Midbrain (tissue), 1 donor: ENCODE measurements around the gene IKZF4.
A peak's percentile ranks its signal among the peaks of the same experiment; 100 is the strongest.
"Not testable (repeated sequence)": the region's sequence is repeated elsewhere in the genome, so short reads cannot be mapped to it uniquely, and the experiment has no call there.

Source experiments
- DNase-seq: peaks from one replicate; lab custom pipeline; 2025; lab: John Stamatoyannopoulos, UW

Gene IKZF4

DNA sequence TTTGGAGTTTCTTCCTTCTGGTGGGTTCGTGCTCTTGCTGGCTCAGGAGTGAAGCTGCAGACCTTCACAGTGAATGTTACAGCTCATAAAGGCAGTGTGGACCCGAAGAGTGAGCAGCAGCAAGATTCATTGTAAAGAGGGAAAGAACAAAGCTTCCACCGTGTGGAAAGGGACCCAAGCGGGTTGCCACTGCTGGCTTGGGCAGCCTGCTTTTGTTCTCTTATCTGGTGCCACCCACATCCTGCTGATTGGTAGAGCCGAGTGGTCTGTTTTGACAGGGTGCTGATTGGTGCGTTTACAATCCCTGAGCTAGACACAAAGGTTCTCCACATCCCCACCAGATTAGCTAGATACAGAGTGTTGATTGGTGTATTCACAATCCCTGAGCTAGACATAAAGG is 21.3 kb upstream of the IKZF4 start:
- DNase-seq: not testable (repeated sequence)

DNA sequence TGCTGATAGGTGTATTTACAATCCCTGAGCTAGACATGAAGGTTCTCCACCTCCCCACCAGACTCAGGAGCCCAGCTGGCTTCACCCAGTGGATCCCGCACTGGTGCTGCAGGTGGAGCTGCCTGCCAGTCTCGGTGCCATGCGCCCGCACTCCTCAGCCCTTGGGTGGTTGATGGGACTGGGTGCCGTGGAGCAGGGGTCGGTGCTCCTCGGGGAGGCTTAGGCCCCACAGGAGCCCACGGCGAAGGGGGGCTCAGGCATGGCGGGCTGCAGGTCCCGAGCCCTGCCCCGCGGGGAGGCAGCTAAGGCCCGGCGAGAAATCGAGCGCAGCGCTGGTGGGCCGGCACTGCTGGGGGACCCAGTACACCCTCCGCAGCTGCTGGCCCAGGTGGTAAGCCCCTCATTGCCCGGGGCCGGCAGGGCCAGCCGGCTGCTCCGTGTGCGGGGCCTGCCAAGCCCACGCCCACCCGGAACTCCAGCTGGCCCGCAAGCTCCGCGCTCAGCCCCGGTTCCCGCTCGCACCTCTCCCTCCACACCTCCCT is 20.8 kb upstream of the IKZF4 start:
- not testable (repeated sequence) for DNase-seq

DNA sequence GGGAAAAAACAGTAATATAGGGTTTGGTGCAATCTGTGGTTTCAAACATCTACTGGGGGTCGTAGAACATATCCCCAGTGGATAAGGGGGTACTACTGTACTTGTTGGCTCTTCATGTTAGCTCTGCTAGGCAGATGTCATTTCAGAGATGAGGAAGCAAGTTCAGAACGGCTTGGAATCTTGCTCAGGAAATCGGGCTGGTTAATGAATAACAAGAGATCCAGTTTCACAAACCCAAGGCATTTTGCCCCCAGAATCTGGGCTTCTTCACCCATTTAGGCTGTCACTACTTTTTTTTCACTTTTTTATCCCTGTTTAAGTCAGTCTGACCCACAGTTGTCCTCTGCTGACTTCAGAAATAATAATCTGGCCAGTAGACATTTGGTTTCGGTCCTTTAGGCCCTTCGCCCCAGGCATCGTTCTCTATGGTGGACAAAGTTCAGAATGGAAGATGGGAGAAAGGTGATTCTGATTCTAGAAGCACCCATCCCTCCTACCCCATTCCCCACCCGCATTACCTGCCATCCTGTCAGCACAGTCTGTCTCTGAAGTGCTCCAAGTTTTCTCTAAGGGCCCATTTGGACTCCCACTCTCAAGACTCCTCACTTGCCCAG is 19.2 kb upstream of the IKZF4 start:
- no peak for DNase-seq

DNA sequence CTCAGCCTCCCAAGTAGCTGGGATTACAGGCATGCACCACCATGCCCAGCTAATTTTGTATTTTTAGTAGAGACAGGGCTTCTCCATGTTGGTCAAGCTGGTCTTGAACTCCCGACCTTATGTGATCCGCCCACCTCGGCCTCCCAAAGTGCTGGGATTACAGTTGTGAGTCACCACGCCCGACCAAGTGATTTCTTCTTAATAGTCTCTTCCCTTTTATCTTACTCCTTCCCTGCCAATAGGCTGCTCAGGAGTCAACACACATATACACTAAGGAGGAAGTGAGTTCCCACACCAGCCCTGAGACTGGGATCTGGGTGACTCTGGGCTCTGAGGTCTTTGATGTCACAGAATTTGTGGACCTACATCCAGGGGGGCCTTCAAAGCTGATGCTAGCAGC is 17.5 kb upstream of the IKZF4 start:
- not testable (repeated sequence) for DNase-seq

DNA sequence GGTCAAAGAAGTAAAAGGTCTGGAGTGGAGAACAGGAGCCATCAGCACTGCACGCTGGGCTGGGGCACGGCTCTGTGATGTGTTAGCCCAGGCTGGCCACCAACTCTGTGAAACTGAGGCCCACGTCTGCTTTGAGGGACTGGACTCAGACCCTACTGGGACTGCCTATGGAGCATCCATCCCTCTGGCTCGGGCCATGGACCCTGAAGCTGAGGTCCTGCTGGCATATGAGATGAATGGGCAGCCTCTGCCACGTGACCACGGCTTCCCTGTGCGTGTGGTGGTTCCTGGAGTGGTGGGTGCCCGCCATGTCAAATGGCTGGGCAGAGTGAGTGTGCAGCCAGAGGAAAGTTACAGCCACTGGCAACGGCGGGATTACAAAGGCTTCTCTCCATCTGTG is 16.6 kb upstream of the IKZF4 start:
- no peak for DNase-seq

DNA sequence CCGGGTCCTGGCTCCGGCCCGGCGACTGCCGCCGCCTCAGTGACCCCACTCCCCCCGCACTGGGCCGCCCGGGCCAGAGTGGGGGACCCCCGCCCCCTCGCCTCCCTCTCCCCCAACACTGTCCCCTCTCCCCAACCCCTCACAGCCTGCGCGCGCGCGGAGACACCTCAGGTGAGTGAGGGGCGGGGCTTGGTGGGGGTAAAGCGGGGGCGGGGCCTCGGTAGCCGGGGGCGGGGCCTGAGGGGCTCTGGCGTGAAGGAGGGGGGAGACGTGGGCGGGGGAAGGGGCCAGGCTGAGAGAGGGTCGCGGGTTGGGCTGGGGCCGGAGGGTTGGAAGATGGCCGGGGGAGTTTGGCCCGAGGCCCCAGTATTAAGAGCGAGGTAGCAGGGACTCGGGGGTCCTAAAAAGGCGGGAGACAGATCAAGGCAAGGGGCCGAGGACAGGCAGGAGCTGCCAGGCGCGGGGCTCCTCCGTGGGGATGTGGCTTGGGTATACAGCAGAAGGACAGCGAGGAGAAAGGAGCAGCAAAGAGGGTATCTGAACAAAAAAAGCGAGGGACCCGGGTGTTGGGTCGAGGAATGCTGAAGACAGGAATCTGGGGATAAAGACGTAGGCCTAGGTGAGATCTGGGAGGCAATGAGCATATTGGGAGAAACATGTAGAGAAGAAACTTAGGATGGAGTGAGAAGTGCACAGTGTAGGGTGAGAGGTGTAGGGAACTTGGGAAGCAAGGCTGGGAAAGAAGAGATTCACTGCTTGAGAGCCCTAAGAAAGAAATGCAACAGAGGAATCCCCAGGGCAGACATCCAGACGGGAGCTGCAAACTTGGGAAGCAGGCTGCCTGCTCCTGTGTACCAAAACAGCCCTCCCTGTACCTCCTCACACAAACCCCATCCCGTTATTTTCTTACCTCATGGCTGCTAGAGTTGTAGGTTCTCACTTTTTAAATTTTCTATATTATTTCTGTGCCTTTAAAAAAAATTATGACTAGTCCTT is 13.0 kb upstream of the IKZF4 start:
- peak; percentile 43 for DNase-seq

DNA sequence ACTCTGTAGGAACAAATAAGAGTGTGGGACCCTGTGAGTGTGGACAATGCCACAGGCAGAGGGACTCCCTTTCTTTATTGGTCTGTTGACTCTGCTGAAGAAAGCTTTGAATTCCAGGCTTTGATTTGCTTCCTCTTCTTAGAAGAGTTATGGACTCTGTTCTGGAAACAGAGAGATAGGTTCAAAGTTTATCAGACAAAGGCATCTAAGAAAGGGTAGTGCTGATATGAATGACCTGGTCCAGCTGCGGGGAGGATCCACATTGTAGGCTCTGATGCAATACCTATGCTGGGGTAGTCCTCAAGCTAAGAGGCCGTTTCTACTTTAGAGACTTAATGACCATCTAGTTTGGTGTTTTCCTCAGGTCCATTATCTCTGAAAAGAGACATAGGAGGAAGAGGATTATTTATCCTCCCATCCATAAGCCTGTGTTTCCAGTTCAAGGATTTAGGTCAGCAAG is 10.7 kb upstream of the IKZF4 start:
- no peak for DNase-seq

DNA sequence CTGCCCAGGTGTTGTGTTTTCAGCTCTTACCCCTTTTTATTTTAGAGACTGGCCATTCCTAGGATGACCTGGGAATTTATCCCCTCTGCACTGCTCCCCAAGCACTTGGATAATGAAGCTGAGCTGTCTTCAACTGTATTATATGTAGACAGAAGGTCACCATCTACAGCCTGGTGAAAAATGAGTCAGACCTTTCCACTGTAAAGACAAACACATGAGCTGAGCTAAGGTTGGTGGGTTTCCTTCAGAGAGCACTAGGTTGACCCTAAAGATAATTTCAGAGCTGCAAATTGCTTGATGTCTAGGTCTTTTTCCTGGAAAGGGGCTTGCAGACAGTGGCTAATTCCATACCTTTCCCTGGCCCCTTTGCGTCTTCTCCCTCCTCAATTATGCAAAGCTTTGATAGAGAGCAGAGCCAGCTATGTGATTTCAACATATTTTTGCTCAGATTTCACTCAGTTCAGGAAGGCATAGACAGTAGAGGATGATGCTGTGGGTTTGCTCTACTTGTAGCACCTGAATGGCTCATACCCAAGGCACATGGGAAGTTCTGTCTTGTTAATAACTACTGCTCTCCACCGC is 9.2 kb upstream of the IKZF4 start:
- DNase-seq: no peak

DNA sequence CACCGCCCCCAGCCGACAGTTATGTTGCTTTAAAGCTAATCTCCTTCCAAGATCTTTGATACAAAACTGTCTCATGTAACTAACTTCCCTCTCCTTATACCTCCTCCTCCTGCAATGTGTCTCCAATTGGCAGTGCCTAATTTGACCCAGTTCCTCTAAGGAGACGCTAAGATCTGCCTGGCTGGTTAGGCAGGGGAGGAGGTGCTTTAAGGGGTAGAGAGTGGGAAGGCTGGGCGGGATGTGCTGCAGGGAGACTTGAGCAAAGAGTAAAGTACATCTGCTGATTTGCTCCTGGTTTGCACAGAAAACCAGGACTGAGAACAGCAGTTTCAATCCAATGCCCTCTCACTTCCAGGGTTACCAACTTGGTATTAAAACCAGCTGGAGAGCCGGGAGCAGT is 7.4 kb upstream of the IKZF4 start:
- DNase-seq: no peak

DNA sequence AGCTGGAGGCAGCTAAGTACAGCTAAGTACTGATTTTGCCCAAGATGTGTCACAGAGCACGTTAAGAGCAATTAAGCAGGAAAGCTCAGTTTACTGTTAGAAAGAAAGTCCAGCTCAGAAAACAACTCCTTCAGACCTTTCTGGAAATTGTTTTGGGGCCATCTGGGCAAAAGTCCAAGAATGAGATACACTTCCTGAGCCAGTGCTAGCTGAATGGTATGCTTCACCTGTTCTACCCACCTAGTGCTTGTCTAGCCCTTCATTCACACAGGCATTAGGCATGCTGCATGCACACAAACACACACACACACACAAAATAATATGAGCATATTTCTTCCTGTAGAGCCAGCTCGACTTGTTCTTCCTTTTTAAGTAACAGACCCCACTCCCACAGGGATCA is 6.6 kb upstream of the IKZF4 start:
- no peak for DNase-seq

DNA sequence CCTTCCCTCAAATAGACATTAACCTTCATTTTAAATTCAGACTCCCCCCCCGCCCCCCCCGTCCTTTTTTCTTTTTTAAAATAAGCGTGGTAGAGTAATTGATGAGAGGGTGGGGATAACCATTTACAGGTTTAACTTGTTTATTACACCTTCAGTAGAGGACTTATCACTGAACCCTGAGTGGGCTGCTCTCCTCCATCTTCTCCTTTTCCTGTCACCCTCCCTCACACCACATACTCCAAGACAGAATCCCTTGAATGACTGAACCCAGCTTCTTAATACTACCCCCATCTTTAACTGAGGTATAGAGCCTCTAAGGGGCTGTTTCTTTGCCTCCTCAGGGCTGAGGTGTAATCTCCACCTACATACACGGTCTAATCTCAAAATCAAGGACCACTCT is 3.7 kb upstream of the IKZF4 start:
- DNase-seq: no peak

DNA sequence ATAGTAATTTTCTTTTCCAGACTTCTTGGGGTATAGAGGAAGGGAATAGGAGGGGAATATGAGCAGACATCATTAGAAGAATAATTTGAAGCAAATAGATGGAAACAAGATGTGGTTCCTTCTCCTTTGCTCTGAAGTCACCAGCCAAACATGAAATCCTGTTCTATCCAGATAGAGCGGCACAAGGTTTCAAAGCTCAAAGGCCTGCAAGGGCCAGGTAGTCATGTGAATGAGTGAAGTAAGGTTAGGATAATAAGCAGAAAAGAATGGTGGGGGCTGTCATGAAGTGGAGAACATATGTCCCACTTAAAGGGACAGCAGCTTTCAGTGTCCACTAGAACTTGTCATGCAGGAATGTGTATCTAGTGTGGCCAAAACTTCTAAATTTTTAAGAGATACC is 2.5 kb upstream of the IKZF4 start:
- no peak for DNase-seq

DNA sequence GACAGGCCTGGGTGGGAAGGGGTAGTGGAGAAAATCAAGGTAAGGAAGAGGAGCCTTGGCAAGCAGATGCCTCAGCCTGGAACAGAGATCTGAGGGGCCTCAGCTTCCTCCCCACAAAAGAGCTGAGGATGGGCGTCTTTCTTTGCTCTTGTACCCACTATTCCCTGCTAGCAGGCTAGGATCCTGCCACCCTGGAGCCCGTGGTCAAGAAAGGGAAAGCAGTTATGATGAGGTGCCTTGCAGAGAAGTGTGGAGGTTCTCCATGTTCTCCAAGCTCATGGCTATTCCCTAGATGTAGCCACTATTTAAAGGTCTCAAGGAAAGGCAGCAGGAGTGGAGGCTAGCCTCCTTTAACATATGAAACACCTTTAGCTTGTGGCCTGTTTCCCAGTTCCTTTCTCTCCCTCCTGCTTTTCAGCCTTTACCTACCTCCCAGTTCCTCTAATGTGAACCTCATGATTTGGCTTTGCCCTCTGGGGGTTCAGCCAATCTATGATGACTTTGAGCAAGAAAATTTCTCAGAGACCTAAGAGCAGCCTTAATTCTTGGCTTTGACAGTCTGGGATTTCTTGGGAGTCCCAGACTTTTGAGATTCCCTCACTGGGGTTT is 1.1 kb downstream of the IKZF4 start:
- no peak for DNase-seq

DNA sequence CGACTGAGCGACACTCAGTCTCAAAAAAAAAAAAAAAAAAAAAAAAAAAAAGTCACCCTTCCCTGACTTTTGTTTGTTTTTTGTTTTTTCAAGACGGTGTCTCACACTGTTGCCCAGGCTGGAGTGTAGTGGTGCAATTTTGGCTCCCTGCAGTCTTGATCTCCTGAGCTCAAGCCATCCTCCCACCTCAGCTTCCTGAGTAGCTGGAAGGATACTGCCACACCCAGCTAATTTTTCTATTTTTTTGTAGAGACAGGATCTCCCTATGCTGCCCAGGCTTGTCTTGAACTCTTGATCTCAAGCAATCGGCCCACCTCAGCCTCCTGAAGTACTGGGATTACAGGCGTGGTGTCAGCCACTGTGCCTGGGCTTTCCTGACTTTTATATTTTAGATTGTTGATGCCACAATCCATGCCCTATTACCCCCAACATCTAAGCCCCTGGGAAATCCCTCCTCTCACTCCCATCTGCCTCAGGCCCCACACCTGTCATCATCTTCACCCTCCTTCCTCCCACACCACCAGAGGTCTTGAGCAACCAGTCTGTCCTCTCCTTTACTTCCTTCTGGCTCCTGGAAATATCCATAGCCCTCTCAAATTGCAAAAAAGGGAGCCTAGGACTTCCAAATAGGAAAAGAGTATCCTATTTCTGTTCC is 7.8 kb downstream of the IKZF4 start:
- no peak for DNase-seq

DNA sequence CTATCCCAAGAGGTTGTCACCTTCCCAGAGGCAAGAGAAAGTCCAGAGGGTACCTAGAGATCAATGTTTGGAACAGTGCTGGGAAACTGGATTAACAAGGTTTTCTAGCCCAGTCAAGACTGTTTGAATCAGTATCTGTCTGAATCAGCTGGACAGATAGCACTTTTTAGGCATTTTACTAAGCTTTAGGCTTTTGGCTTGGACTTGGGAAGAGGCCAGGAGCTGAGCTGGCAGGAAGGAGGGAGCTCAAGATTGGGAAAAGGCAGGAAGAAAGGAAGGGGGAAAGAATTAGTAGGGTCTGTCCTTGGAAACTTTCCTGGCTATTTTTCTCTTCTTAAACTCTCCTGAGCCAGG is 8.3 kb downstream of the IKZF4 start:
- no peak for DNase-seq

DNA sequence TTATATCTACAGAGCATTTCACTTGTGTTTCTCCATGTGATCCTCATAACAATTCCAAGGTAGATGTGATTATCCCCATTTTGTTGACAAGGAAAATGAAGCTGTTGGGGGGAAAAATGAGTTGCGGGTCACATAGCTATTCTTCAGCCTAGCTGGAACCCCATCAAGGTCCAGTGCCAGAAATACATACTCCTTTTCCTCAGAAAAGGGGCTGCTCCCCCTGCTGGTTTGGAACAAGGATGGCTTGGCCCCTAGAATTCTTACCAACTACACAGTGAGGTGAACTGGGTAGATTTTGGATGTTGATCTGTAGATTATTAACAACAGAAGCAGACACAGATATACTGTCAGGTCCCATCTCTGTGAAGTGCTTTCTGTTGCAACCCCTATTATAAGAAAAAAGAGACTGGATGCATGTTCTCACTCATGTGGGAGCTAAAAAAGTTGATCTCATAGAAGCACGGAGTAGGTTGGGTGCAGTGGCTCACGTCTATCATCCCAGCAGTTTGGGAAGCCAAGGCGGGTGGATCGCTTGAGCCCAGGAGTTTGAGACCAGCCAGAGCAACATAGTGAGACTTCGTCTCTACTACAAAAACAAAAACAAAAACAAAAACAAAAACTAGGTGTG is 8.9 kb downstream of the IKZF4 start:
- peak; percentile 15 for DNase-seq

DNA sequence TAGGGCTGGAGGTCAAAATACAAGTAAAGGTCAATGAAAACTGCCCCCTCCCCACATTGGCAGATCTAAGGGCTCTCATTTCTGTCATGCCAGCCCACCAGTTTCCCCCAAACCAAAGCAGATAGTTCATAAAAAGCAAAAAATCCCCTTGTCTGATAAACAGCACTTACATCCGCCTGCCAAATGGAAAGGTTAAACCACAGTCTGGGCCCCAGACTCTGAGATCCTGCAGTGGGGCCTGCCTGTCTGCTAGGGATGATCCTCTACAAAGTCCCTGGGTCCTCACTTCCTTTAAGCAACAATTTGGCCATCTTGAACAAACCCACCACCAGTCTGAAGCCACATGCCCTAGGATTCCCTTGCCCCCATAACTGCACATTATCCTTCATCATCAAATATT is 11.1 kb downstream of the IKZF4 start:
- DNase-seq: no peak

DNA sequence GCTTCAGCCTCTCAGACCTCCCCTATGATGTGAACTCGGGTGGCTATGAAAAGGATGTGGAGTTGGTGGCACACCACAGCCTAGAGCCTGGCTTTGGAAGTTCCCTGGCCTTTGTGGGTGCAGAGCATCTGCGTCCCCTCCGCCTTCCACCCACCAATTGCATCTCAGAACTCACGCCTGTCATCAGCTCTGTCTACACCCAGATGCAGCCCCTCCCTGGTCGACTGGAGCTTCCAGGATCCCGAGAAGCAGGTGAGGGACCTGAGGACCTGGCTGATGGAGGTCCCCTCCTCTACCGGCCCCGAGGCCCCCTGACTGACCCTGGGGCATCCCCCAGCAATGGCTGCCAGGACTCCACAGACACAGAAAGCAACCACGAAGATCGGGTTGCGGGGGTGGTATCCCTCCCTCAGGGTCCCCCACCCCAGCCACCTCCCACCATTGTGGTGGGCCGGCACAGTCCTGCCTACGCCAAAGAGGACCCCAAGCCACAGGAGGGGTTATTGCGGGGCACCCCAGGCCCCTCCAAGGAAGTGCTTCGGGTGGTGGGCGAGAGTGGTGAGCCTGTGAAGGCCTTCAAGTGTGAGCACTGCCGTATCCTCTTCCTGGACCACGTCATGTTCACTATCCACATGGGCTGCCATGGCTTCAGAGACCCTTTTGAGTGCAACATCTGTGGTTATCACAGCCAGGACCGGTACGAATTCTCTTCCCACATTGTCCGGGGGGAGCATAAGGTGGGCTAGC is 13.9 kb downstream of the IKZF4 start:
- DNase-seq: no peak

DNA sequence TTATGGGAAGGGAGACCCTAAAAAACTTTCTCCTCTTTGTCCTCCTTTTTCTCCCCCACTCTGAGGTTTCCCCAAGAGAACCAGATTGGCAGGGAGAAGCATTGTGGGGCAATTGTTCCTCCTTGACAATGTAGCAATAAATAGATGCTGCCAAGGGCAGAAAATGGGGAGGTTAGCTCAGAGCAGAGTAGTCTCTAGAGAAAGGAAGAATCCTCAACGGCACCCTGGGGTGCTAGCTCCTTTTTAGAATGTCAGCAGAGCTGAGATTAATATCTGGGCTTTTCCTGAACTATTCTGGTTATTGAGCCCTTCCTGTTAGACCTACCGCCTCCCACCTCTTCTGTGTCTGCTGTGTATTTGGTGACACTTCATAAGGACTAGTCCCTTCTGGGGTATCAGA is 16.3 kb downstream of the IKZF4 start:
- no peak for DNase-seq

DNA sequence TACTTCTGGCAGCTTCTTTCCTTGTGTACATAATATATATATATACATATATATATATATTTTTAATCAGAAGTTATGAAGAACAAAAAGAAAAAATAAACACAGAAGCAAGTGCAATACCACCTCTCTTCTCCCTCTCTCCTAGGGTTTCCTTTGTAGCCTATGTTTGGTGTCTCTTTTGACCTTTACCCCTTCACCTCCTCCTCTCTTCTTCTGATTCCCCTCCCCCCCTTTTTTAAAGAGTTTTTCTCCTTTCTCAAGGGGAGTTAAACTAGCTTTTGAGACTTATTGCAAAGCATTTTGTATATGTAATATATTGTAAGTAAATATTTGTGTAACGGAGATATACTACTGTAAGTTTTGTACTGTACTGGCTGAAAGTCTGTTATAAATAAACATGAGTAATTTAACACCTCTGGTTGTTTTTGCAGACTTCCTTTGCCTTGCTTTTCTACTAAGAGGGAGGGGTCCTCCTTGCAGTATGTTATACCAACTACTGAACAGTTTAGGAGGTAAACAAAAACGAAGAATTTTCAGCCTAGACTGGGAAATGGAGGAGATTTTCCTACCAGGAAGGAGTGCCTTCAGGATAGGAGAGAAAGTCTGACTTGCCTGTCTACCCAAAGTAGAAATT is 17.3 kb downstream of the IKZF4 start:
- DNase-seq: no peak
